ENCODE measurements around the gene HRCT1.

DNA sequence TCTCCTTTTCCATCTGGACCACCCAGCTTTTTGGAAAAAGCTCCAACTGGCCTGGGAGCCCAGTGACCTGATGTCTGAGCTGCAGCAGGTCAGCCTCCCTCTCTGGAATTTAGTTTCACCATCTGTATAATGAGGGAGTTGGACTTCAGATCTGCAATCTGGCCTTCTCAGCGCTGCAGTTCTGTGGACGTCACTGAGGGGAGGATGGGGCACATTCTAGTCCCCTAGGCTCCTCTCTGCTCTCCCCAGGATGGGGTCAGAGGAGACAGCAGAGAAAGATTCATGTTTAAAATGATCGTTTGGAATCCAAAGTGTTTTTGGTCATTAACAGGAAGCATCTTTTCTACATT, 46.0 kb upstream of the HRCT1 start:
- TF ChIP-seq CTCF (IDR thresholded peaks at IDR 0.05) (no peak), POLR2A (IDR thresholded peaks at IDR 0.05) (no peak), POLR2AphosphoS5 (IDR thresholded peaks at IDR 0.05) (no peak)

Data from gastroesophageal sphincter (tissue), 3 donors.